HG03575 (cell line): Measurements from ENCODE around the gene HIVEP3.

Source experiments
- ATAC-seq: cut with Tn5 transposase; IDR thresholded peaks from one replicate; pipeline ENCODE4 v1.9.1; 2021; ENCODE audit not compliant: unreplicated experiment, insufficient number of reproducible peaks, low FRiP score; ENCODE audit errors: extremely low read depth

The HIVEP3 gene

GRCh38 chr1:41837691-41838090 is 81.0 kb downstream of the HIVEP3 start:
- no peak for ATAC-seq

GRCh38 chr1:41835485-41835884 is 83.2 kb downstream of the HIVEP3 start:
- ATAC-seq = no peak

- no peak for ATAC-seq
Measured at GRCh38 chr1:41833519-41834000, 85.2 kb downstream of the HIVEP3 start.

- ATAC-seq = no peak
Measured at GRCh38 chr1:41830726-41831125, 88.0 kb downstream of the HIVEP3 start.

GRCh38 chr1:41827991-41828570 is 90.6 kb downstream of the HIVEP3 start:
- no peak for ATAC-seq

- no peak for ATAC-seq
Measured at GRCh38 chr1:41823471-41823870, 95.3 kb downstream of the HIVEP3 start.

- ATAC-seq = no peak
Measured at GRCh38 chr1:41822866-41823265, 95.9 kb downstream of the HIVEP3 start.

GRCh38 chr1:41819843-41820242 is 98.9 kb downstream of the HIVEP3 start:
- no peak for ATAC-seq

GRCh38 chr1:41819069-41819468 is 99.7 kb downstream of the HIVEP3 start:
- ATAC-seq = no peak

GRCh38 chr1:41816061-41816460 is 102.7 kb downstream of the HIVEP3 start:
- no peak for ATAC-seq

- no peak for ATAC-seq
Measured at GRCh38 chr1:41813755-41814745, 104.7 kb downstream of the HIVEP3 start.

- no peak for ATAC-seq
Measured at GRCh38 chr1:41813226-41813625, 105.5 kb downstream of the HIVEP3 start.

GRCh38 chr1:41812453-41812852 is 106.3 kb downstream of the HIVEP3 start:
- ATAC-seq = no peak

GRCh38 chr1:41812051-41812450 is 106.7 kb downstream of the HIVEP3 start:
- ATAC-seq = no peak

- no peak for ATAC-seq
Measured at GRCh38 chr1:41811051-41811795, 107.5 kb downstream of the HIVEP3 start.

GRCh38 chr1:41810446-41810845 is 108.3 kb downstream of the HIVEP3 start:
- no peak for ATAC-seq

- no peak for ATAC-seq
Measured at GRCh38 chr1:41809692-41810091, 109.0 kb downstream of the HIVEP3 start.

GRCh38 chr1:41807390-41807789 is 111.3 kb downstream of the HIVEP3 start:
- ATAC-seq = no peak

- ATAC-seq = no peak
Measured at GRCh38 chr1:41806472-41807155, 112.1 kb downstream of the HIVEP3 start.
